ENCODE measurements around the gene CATSPERB. TPM values are rescaled to one million over a fixed set of nuclear protein-coding genes. Genes with fewer than 3 reads are reported as not detected.

Gene CATSPERB
- total RNA-seq, 1 experiment from 2014 or later, result not detected

Other genes starting within 250 kb of the CATSPERB start
- 26.9 and 40.1 TPM in 2 replicates for gene PPP4R3A, start 221.8 kb downstream of the CATSPERB start, total RNA-seq (2014; rRNA removed; shearing (Covaris generic); ENCODE audit: low replicate concordance)
- 0.53 TPM in 1 of 2 replicates, not detected in the other for gene TC2N, start 135.4 kb upstream of the CATSPERB start, total RNA-seq (2014; rRNA removed; shearing (Covaris generic); ENCODE audit: low replicate concordance)
- gene FBLN5, start 215.6 kb upstream of the CATSPERB start, total RNA-seq (2014; rRNA removed; shearing (Covaris generic); ENCODE audit: low replicate concordance), result 0.16 and 26.2 TPM in 2 replicates

Measured in MG63 (cell line).